ENCODE data around the gene FSTL4.

- TF ChIP-seq SOX5 (CRISPR knock-in tag; IDR thresholded peaks at IDR 0.05; ENCODE audit: borderline replicate concordance): no peak
- TF ChIP-seq NR2F1 (CRISPR knock-in tag; IDR thresholded peaks at IDR 0.05): no peak
- TF ChIP-seq TAF1 (CRISPR knock-in tag; IDR thresholded peaks at IDR 0.05): no peak
- TF ChIP-seq ZNF609 (CRISPR knock-in tag; IDR thresholded peaks at IDR 0.05; ENCODE audit: borderline replicate concordance): no peak
- TF ChIP-seq ZNF138 (CRISPR knock-in tag; IDR thresholded peaks at IDR 0.05; ENCODE audit: low read depth): no peak
- TF ChIP-seq BCLAF1 (IDR thresholded peaks at IDR 0.05): no peak
- TF ChIP-seq ZNF280B (CRISPR knock-in tag; IDR thresholded peaks at IDR 0.05; ENCODE audit: borderline replicate concordance): no peak
- TF ChIP-seq CTCF (CRISPR knock-in tag; IDR thresholded peaks at IDR 0.05): no peak
- no peak for TF ChIP-seq POLR2A (IDR thresholded peaks at IDR 0.05; ENCODE audit: insufficient read depth in 1 of 2, low read depth in 2 of 2, low read length in 2 of 2)
- no peak for TF ChIP-seq SP1 (IDR thresholded peaks at IDR 0.05)
- no peak for TF ChIP-seq SP1 (CRISPR knock-in tag; IDR thresholded peaks at IDR 0.05)
- TF ChIP-seq ZBTB7B (CRISPR knock-in tag; IDR thresholded peaks at IDR 0.05): no peak
These were observed 456.9 kb downstream of the FSTL4 start for GRCh38 chr5:133155326-133155969.

Data from HepG2 (cell line).